Heart left ventricle (tissue), 16 donors: ENCODE data around the gene TIMM17A. TPM values are rescaled to one million over a fixed set of nuclear protein-coding genes. Genes with fewer than 3 reads are reported as not detected.

Experiments
- ATAC-seq, 4 donors: fragments of 200-7000 bp; cut with Tn5 transposase; one replicate each; pipeline ENCODE4 v1.9.1; 2020 to 2022; ENCODE audit warnings: moderate library complexity in 4 of 4, mild to moderate bottlenecking in 3 of 4, moderate number of reproducible peaks in 1 of 4
- DNase-seq, 5 donors: peaks; one replicate each; pipeline ENCODE4 v3.0.0-alpha.2; 2020
- H3K27ac ChIP-seq, 12 donors: fragments of 200-600 bp; sonication (generic) in 4 of 12; one replicate each; pipeline versions ENCODE4 v1.5.0 to v1.8.0; 2016 to 2022; ENCODE audit warnings: mild to moderate bottlenecking in 2 of 12
- H3K27me3 ChIP-seq, 9 donors: fragments of 200-600 bp; sonication (generic) in 2 of 9; one replicate each; pipeline versions ENCODE4 v1.5.1 to v1.8.0; 2016 to 2022; ENCODE audit warnings: mild to moderate bottlenecking in 3 of 9
- H3K36me3 ChIP-seq, 9 donors: fragments of 200-600 bp; sonication (generic) in 2 of 9; one replicate each; pipeline versions ENCODE4 v1.5.0 to v1.8.0; 2018 to 2022; ENCODE audit warnings: mild to moderate bottlenecking in 2 of 9
- H3K4me1 ChIP-seq, 12 donors: fragments of 200-600 bp; sonication (generic) in 4 of 12; one replicate each; pipeline versions ENCODE4 v1.5.0 to v1.8.0; 2016 to 2022; ENCODE audit warnings: mild to moderate bottlenecking in 3 of 12
- H3K4me3 ChIP-seq, 12 donors: fragments of 200-600 bp; sonication (generic) in 4 of 12; one replicate each; pipeline versions ENCODE4 v1.5.0 to v1.8.0; 2017 to 2022; ENCODE audit warnings: mild to moderate bottlenecking in 9 of 12, moderate library complexity in 4 of 12
- H3K9me3 ChIP-seq, 12 donors: fragments of 200-600 bp; sonication (generic) in 4 of 12; one replicate each; pipeline versions ENCODE4 v1.5.0 to v1.8.0; 2016 to 2022; ENCODE audit warnings: mild to moderate bottlenecking in 1 of 12
- CTCF ChIP-seq, 12 donors: fragments of 200-600 bp; sonication (generic) in 4 of 12; IDR thresholded peaks; one replicate each; pipeline versions ENCODE4 v1.5.0 to v1.8.0; 2018 to 2022; ENCODE audit warnings: antibody characterized with exemption in 12 of 12, mild to moderate bottlenecking in 5 of 12
- POLR2A ChIP-seq, 2 donors: fragments of 450-650 bp; IDR thresholded peaks; one replicate each; pipeline ENCODE4 v1.6.1; 2017; ENCODE audit warnings: antibody characterized with exemption in 2 of 2, mild to moderate bottlenecking in 2 of 2, moderate library complexity in 2 of 2
- WGBS, 4 donors: extraction: QIAGEN DNeasy Blood & Tissue Kit in 2 of 4; methylation state at CpG; one replicate each; pipeline versions ENCODE4 v1.1.5 to v1.1.7; 2013 to 2018; 5-methylcytosine and 5-hydroxymethylcytosine counted together
- intact Hi-C, 10 donors: fragments of 100-400 bp; cut with DNase I; formaldehyde crosslinking; loops; one replicate each; pipeline versions ENCODE4 v1.11.1 to v1.14.2; 2022
- polyA plus RNA-seq, 2 donors: library from polyadenylated mRNA; stranded (reverse); fragments of 200-250 nt; gene quantifications; one replicate each; pipeline ENCODE4 v1.2.3, GENCODE V29; 2013
- total RNA-seq, 9 donors: library from RNA; depleted of rRNA in 2 of 9; stranded (reverse); fragments of >200 nt in 2 of 9; fragmentation: NEBNext Ultra II Directional in 3 of 9; extraction: Animal tissue kit (Norgen Biotek cat#: 25700) in 3 of 9; gene quantifications; one replicate each; pipeline versions ENCODE4 v1.1.0 to v1.2.4, GENCODE V29; 2016 to 2023
- donor health status: ischemic (EF 13 %, LVEDD 7.1; RV severe dilation, severe dysfunction).
- donor health status: healthy with polysubstance abuse.
- donor health status: DM: no; HTN: yes; CAD: no.
- donor health status: DM: no; HTN: no; CAD: no.
- donor health status: ischemic (EF 25% LVEDD 6.9; RV normal size, moderate dysfunction).
- donor health status: ischemic (EF 25% LVEDD 5.7; RV mildly dilated, moderate dysfunction).
- donor health status: healthy.
- donor health status: DM: yes; HTN: yes; CAD: no.
- donor health status: ischemic (EF 35%, LVEDD 5.7; RV mildly dilated, moderate dysfunction).
- donor health status: nonischemic (EF 11% LVEDD 7.7; RV severe dilation, severe dysfunction).
- donor health status: DM: yes; HTN: yes; CAD: no.
- donor health status: PGD.
- donor health status: ischemic (EF 29% LVEDD 5.4; RV normal size, mild dysfunction).
- donor health status: nonischemic (EF 23%, LVEDD 6.1; RV moderate dilation, normal function).

The TIMM17A gene
- total and polyA plus RNA-seq, 11 donors: 31.7 to 151 (median 86.0) TPM

- H3K4me1 ChIP-seq: peaks cover 0 to 8% (median 0%) of the 10 kb centered on the region in 12 donors
- H3K4me3 ChIP-seq: no peak overlapping the region
- no peaks in the 10 kb centered on the region for H3K27me3 ChIP-seq
- H3K36me3 ChIP-seq: peaks cover 0 to 97% (median 88%) of the 10 kb centered on the region in 9 donors
- DNase-seq (no peak), ATAC-seq (no peak)
- WGBS, 4 donors: 84 to 91% (median 89%) methylated on average over 9 of the region's 9 CpGs
- TF ChIP-seq CTCF (IDR thresholded peaks at IDR 0.05) (no peak), POLR2A (IDR thresholded peaks at IDR 0.05) (no peak)
- intact Hi-C loops: no loop called here
- no peak overlapping the region for H3K27ac ChIP-seq
- H3K9me3 ChIP-seq: no peaks in the 10 kb centered on the region
Observed at GRCh38 chr1:202002507-202002906, 47.2 kb downstream of the TIMM17A start.

GRCh38 chr1:202004711-202005110 is 49.4 kb downstream of the TIMM17A start:
- H3K4me1 ChIP-seq: peaks cover 0 to 9% (median under 1%) of the 10 kb centered on the region in 12 donors
- no peaks in the 10 kb centered on the region for H3K27me3 ChIP-seq
- no peaks in the 10 kb centered on the region for H3K9me3 ChIP-seq
- WGBS, 4 donors: 74 to 80% (median 77%) methylated on average over 9 of the region's 9 CpGs
- ATAC-seq: no peak
- intact Hi-C loops: loop anchor here in 3 of 10 donors (5.0 kb wide), 2 partner anchors 113 to 133 kb away; no protein-coding TSS in a partner anchor
- no peak overlapping the region for H3K27ac ChIP-seq
- no peak for DNase-seq
- H3K4me3 ChIP-seq: no peak overlapping the region
- no peak for TF ChIP-seq POLR2A (IDR thresholded peaks at IDR 0.05)
- no peak for TF ChIP-seq CTCF (IDR thresholded peaks at IDR 0.05)
- H3K36me3 ChIP-seq: peaks cover 0 to 82% (median 66%) of the 10 kb centered on the region in 9 donors

- TF ChIP-seq POLR2A (IDR thresholded peaks at IDR 0.05): no peak
- peak in 11 of 12 donors; percentile 7 to 56 (median 42) for TF ChIP-seq CTCF (IDR thresholded peaks at IDR 0.05)
- H3K4me3 ChIP-seq: no peak overlapping the region
- H3K4me1 ChIP-seq: peaks cover 0 to 15% (median 4%) of the 10 kb centered on the region in 12 donors
- no peaks in the 10 kb centered on the region for H3K27me3 ChIP-seq
- no peaks in the 10 kb centered on the region for H3K9me3 ChIP-seq
- DNase-seq (no peak), ATAC-seq (no peak)
- 71 to 78% (median 73%) methylated on average over 2 of the region's 2 CpGs for WGBS, 4 donors
- H3K36me3 ChIP-seq: peaks cover 0 to 70% (median 54%) of the 10 kb centered on the region in 9 donors
- intact Hi-C loops: loop anchor here in 6 of 10 donors (2.0 to 5.0 kb wide), 5 partner anchors 111 to 131 kb away; no protein-coding TSS in a partner anchor
- H3K27ac ChIP-seq: no peak overlapping the region
Observed at GRCh38 chr1:202005958-202006357, 50.7 kb downstream of the TIMM17A start.

GRCh38 chr1:202007304-202007703 is 52.0 kb downstream of the TIMM17A start:
- ATAC-seq (peak in 1 of 4 donors; percentile 7), DNase-seq (no peak)
- Histone ChIP-seq H3K27ac (no peak overlapping the region), H3K36me3 (peaks cover 0 to 56% (median 41%) of the 10 kb centered on the region in 9 donors), H3K27me3 (no peaks in the 10 kb centered on the region), H3K4me3 (no peak overlapping the region), H3K4me1 (peaks cover 0 to 15% (median 4%) of the 10 kb centered on the region in 12 donors), H3K9me3 (no peaks in the 10 kb centered on the region)
- 53 to 60% (median 56%) methylated on average over 6 to 8 of the region's 8 CpGs for WGBS, 4 donors
- intact Hi-C loops: loop anchor here in 6 of 10 donors (2.0 to 5.0 kb wide), 5 partner anchors 109 to 130 kb away; no protein-coding TSS in a partner anchor
- TF ChIP-seq POLR2A (IDR thresholded peaks at IDR 0.05) (no peak), CTCF (IDR thresholded peaks at IDR 0.05) (no peak)
